GM12878 (cell line): ENCODE data around the gene EEF2KMT.

ENCODE experiments used
- EP300 ChIP-seq, 2 experiments: fragments of 150-350 bp in 1 of 2; IDR thresholded peaks; 2 replicates each; pipeline ENCODE4 v1.6.1; 2011 to 2012; ENCODE audit warnings: low read depth in 2 of 2, low read length in 2 of 2, borderline replicate concordance in 1 of 2, improper control_type of control experiment in 1 of 2, inconsistent platforms in 1 of 2; ENCODE audit not compliant: control insufficient read depth in 1 of 2
- POLR2A ChIP-seq: IDR thresholded peaks from 2 replicates; pipeline ENCODE4 v1.6.1; 2011; ENCODE audit warnings: low read depth, mild to moderate bottlenecking, low read length
- RFX5 ChIP-seq: IDR thresholded peaks from 2 replicates; pipeline ENCODE4 v1.6.1; 2011; ENCODE audit warnings: low read depth, low read length, improper control_type of control experiment
- SMC3 ChIP-seq: IDR thresholded peaks from 2 replicates; pipeline ENCODE4 v1.6.1; 2011; ENCODE audit warnings: low read length, improper control_type of control experiment, borderline replicate concordance
- YY1 ChIP-seq: IDR thresholded peaks from 2 replicates; pipeline ENCODE4 v1.6.1; 2011; ENCODE audit warnings: low read depth, mild to moderate bottlenecking, low read length
- ZBED1 ChIP-seq: IDR thresholded peaks from 2 replicates; pipeline ENCODE4 v1.6.1; 2016; ENCODE audit warnings: borderline replicate concordance
- TF ChIP-seq, protein P1 (sequence below): fragments of 450-650 bp; IDR thresholded peaks from 2 replicates; pipeline ENCODE4 v1.6.1; 2016; ENCODE audit warnings: mild to moderate bottlenecking
- TF ChIP-seq, protein P2 (sequence below): fragments of 450-650 bp; IDR thresholded peaks from 2 replicates; pipeline ENCODE4 v1.6.1; 2017; ENCODE audit warnings: mild to moderate bottlenecking
- TF ChIP-seq, protein P3 (sequence below): IDR thresholded peaks from 2 replicates; pipeline ENCODE4 v1.6.1; 2011; ENCODE audit warnings: mild to moderate bottlenecking, low read depth, low read length, moderate library complexity; ENCODE audit not compliant: insufficient replicate concordance

DNA sequence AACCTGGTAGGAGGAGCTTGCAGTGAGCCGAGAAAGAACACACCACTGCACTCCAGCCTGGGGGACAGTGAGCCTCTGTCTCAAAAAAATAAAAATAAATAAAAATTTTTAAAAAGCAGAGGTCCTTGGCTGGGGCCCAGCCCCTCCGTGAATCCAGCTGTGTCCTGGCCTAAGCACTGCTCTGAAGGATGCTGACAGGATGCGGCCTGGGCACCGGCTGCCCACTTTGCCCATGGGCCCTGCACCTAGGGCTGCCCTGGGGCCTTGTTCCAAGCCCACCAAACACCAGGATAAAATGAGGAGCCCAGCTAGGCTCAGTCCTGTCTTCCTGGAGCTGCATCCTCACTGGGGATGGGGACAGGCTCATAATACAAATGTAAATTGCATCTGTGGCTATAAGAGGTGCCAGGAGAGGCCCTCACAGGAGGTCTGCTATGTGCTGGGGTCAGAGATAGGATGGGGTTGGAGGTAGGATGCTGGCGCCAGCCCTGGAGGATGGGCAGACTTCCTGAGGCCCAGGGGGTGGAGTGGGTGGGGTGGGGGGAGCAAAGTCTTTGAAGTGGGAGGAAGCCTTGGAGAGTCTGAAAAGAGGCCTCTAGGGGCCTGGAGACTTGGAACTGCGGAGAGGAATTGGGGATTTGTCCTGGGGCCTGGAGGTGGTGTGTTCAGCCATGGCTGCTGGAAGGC lies 38.1 kb downstream of the EEF2KMT start:
- TF ChIP-seq, protein P1, sequence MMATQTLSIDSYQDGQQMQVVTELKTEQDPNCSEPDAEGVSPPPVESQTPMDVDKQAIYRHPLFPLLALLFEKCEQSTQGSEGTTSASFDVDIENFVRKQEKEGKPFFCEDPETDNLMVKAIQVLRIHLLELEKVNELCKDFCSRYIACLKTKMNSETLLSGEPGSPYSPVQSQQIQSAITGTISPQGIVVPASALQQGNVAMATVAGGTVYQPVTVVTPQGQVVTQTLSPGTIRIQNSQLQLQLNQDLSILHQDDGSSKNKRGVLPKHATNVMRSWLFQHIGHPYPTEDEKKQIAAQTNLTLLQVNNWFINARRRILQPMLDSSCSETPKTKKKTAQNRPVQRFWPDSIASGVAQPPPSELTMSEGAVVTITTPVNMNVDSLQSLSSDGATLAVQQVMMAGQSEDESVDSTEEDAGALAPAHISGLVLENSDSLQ = no peak
- TF ChIP-seq, protein P2, sequence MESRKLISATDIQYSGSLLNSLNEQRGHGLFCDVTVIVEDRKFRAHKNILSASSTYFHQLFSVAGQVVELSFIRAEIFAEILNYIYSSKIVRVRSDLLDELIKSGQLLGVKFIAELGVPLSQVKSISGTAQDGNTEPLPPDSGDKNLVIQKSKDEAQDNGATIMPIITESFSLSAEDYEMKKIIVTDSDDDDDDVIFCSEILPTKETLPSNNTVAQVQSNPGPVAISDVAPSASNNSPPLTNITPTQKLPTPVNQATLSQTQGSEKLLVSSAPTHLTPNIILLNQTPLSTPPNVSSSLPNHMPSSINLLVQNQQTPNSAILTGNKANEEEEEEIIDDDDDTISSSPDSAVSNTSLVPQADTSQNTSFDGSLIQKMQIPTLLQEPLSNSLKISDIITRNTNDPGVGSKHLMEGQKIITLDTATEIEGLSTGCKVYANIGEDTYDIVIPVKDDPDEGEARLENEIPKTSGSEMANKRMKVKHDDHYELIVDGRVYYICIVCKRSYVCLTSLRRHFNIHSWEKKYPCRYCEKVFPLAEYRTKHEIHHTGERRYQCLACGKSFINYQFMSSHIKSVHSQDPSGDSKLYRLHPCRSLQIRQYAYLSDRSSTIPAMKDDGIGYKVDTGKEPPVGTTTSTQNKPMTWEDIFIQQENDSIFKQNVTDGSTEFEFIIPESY = no peak
- TF ChIP-seq EP300 (IDR thresholded peaks at IDR 0.05; ENCODE audit: borderline replicate concordance in 1 of 2, control insufficient read depth in 1 of 2, low read depth in 2 of 2, low read length in 2 of 2) (no peak), ZBED1 (no peak), YY1 (no peak), POLR2A (no peak), SMC3 (no peak), RFX5 (no peak)
- TF ChIP-seq, protein P3, sequence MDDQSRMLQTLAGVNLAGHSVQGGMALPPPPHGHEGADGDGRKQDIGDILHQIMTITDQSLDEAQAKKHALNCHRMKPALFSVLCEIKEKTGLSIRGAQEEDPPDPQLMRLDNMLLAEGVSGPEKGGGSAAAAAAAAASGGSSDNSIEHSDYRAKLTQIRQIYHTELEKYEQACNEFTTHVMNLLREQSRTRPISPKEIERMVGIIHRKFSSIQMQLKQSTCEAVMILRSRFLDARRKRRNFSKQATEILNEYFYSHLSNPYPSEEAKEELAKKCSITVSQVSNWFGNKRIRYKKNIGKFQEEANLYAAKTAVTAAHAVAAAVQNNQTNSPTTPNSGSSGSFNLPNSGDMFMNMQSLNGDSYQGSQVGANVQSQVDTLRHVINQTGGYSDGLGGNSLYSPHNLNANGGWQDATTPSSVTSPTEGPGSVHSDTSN = no peak
